ENCODE measurements around the gene SESTD1. TPM values are rescaled to one million over a fixed set of nuclear protein-coding genes. Genes with fewer than 3 reads are reported as not detected.

SESTD1 gene
- total and polyA plus RNA-seq, 7 experiments from 2014 or later = 1.2 to 23.2 (median 7.8) TPM

- no peak for ATAC-seq
- H3K36me3 Mint-ChIP-seq = no peaks in the 10 kb centered on the region
- Histone ChIP-seq H3K36me3 (ENCODE audit: control insufficient read depth in 2 of 3, insufficient read depth in 3 of 3, low read length in 3 of 3) (no peaks in the 10 kb centered on the region), H3K4me3 (ENCODE audit: low read length) (no peak overlapping the region), H3K27ac (ENCODE audit: low read depth, low read length) (no peak overlapping the region), H3K4me1 (ENCODE audit: control insufficient read depth in 2 of 2, insufficient read depth in 2 of 2, low read length in 2 of 2) (no peaks in the 10 kb centered on the region), H3K27me3 (ENCODE audit: control insufficient read depth in 2 of 2, insufficient read depth in 2 of 2, low read length in 2 of 2) (no peaks in the 10 kb centered on the region), H3K9me3 (ENCODE audit: control insufficient read depth in 2 of 3, low read length in 3 of 3) (no peaks in the 10 kb centered on the region)
- H3K9me3 Mint-ChIP-seq = no peaks in the 10 kb centered on the region
- ChIA-PET CTCF (no interaction called here), POLR2A (interaction anchor here (0.6 kb wide), 1 partner anchor 8 kb away, joined by 5 read pairs; no protein-coding TSS in a partner anchor)
- no peak for DNase-seq
- no peak overlapping the region for H3K4me3 Mint-ChIP-seq
- no peaks in the 10 kb centered on the region for H3K27me3 Mint-ChIP-seq
- no peaks in the 10 kb centered on the region for H3K4me1 Mint-ChIP-seq
- intact Hi-C loops (cut with micrococcal nuclease) = no loop called here
- no peak overlapping the region for H3K27ac Mint-ChIP-seq
Measured at GRCh38 chr2:179137200-179137759, 127.4 kb downstream of the SESTD1 start.

GRCh38 chr2:179133016-179133415 lies 131.6 kb downstream of the SESTD1 start:
- intact Hi-C loops (cut with micrococcal nuclease) = no loop called here

GRCh38 chr2:179132076-179132475 lies 132.6 kb downstream of the SESTD1 start:
- no peak overlapping the region for H3K4me3 Mint-ChIP-seq
- CTCF ChIA-PET = interaction anchor here (0.5 to 3.1 kb wide), 6 partner anchors 12 to 432 kb away, joined by 3 to 30 read pairs (median 4); no protein-coding TSS in a partner anchor

More at GRCh38 chr2:179133016-179133415, 131.6 kb downstream of the SESTD1 start:
- H3K27me3 ChIP-seq (ENCODE audit: control insufficient read depth in 2 of 2, insufficient read depth in 2 of 2, low read length in 2 of 2) = no peaks in the 10 kb centered on the region
- H3K4me3 Mint-ChIP-seq = no peak overlapping the region
- no peak overlapping the region for H3K4me3 ChIP-seq (ENCODE audit: low read length)
- H3K4me1 Mint-ChIP-seq = no peaks in the 10 kb centered on the region
- H3K36me3 ChIP-seq (ENCODE audit: control insufficient read depth in 2 of 3, insufficient read depth in 3 of 3, low read length in 3 of 3) = no peaks in the 10 kb centered on the region
- ChIA-PET CTCF (interaction anchor here (0.9 kb wide), 1 partner anchor 370 kb away, joined by 3 read pairs; no protein-coding TSS in a partner anchor), POLR2A (no interaction called here)
- no peaks in the 10 kb centered on the region for H3K27me3 Mint-ChIP-seq
- H3K27ac ChIP-seq (ENCODE audit: low read depth, low read length) = no peak overlapping the region
- ATAC-seq = no peak
- no peaks in the 10 kb centered on the region for H3K9me3 ChIP-seq (ENCODE audit: control insufficient read depth in 2 of 3, low read length in 3 of 3)
- H3K9me3 Mint-ChIP-seq = no peaks in the 10 kb centered on the region
- DNase-seq = no peak
- no peak overlapping the region for H3K27ac Mint-ChIP-seq
- H3K4me1 ChIP-seq (ENCODE audit: control insufficient read depth in 2 of 2, insufficient read depth in 2 of 2, low read length in 2 of 2) = no peaks in the 10 kb centered on the region
- no peaks in the 10 kb centered on the region for H3K36me3 Mint-ChIP-seq

GRCh38 chr2:179130560-179130959 lies 134.1 kb downstream of the SESTD1 start:
- Mint-ChIP-seq H3K27ac (no peak overlapping the region), H3K36me3 (no peaks in the 10 kb centered on the region), H3K27me3 (no peaks in the 10 kb centered on the region), H3K9me3 (no peaks in the 10 kb centered on the region), H3K4me3 (no peak overlapping the region), H3K4me1 (no peaks in the 10 kb centered on the region)
- intact Hi-C loops (cut with micrococcal nuclease) = no loop called here
- Histone ChIP-seq H3K27ac (ENCODE audit: low read depth, low read length) (no peak overlapping the region), H3K4me1 (ENCODE audit: control insufficient read depth in 2 of 2, insufficient read depth in 2 of 2, low read length in 2 of 2) (no peaks in the 10 kb centered on the region), H3K4me3 (ENCODE audit: low read length) (no peak overlapping the region), H3K27me3 (ENCODE audit: control insufficient read depth in 2 of 2, insufficient read depth in 2 of 2, low read length in 2 of 2) (no peaks in the 10 kb centered on the region), H3K9me3 (ENCODE audit: control insufficient read depth in 2 of 3, low read length in 3 of 3) (no peaks in the 10 kb centered on the region), H3K36me3 (ENCODE audit: control insufficient read depth in 2 of 3, insufficient read depth in 3 of 3, low read length in 3 of 3) (no peaks in the 10 kb centered on the region)
- ATAC-seq = no peak
- ChIA-PET CTCF (interaction anchor here (0.6 to 3.1 kb wide), 22 partner anchors 8 to 336 kb away, joined by 3 to 44 read pairs (median 5); no protein-coding TSS in a partner anchor), POLR2A (no interaction called here)
- DNase-seq = no peak

More at GRCh38 chr2:179132076-179132475, 132.6 kb downstream of the SESTD1 start:
- intact Hi-C loops (cut with micrococcal nuclease) = no loop called here
- no peaks in the 10 kb centered on the region for H3K4me1 ChIP-seq (ENCODE audit: control insufficient read depth in 2 of 2, insufficient read depth in 2 of 2, low read length in 2 of 2)
- H3K27ac Mint-ChIP-seq = no peak overlapping the region
- H3K27me3 ChIP-seq (ENCODE audit: control insufficient read depth in 2 of 2, insufficient read depth in 2 of 2, low read length in 2 of 2) = no peaks in the 10 kb centered on the region
- H3K27ac ChIP-seq (ENCODE audit: low read depth, low read length) = no peak overlapping the region
- no peaks in the 10 kb centered on the region for H3K9me3 Mint-ChIP-seq
- H3K36me3 ChIP-seq (ENCODE audit: control insufficient read depth in 2 of 3, insufficient read depth in 3 of 3, low read length in 3 of 3) = no peaks in the 10 kb centered on the region
- H3K4me1 Mint-ChIP-seq = no peaks in the 10 kb centered on the region
- no peaks in the 10 kb centered on the region for H3K27me3 Mint-ChIP-seq
- POLR2A ChIA-PET = no interaction called here
- no peak overlapping the region for H3K4me3 ChIP-seq (ENCODE audit: low read length)
- H3K9me3 ChIP-seq (ENCODE audit: control insufficient read depth in 2 of 3, low read length in 3 of 3) = no peaks in the 10 kb centered on the region
- H3K36me3 Mint-ChIP-seq = no peaks in the 10 kb centered on the region
- no peak for DNase-seq
- ATAC-seq = no peak

GRCh38 chr2:179129574-179130238 lies 134.9 kb downstream of the SESTD1 start:
- DNase-seq (peak in 5 of 9 donors; percentile 31 to 49 (median 45)), ATAC-seq (peak; percentile 49)
- Histone ChIP-seq H3K36me3 (ENCODE audit: control insufficient read depth in 2 of 3, insufficient read depth in 3 of 3, low read length in 3 of 3) (no peaks in the 10 kb centered on the region), H3K9me3 (ENCODE audit: control insufficient read depth in 2 of 3, low read length in 3 of 3) (no peaks in the 10 kb centered on the region), H3K4me3 (ENCODE audit: low read length) (no peak overlapping the region), H3K4me1 (ENCODE audit: control insufficient read depth in 2 of 2, insufficient read depth in 2 of 2, low read length in 2 of 2) (no peaks in the 10 kb centered on the region), H3K27ac (ENCODE audit: low read depth, low read length) (no peak overlapping the region), H3K27me3 (ENCODE audit: control insufficient read depth in 2 of 2, insufficient read depth in 2 of 2, low read length in 2 of 2) (no peaks in the 10 kb centered on the region)
- CTCF ChIA-PET = interaction anchor here (0.6 to 3.1 kb wide), 38 partner anchors 9 to 368 kb away, joined by 3 to 44 read pairs (median 5); partner anchors contain the start of gene CCDC141
- Mint-ChIP-seq H3K27me3 (no peaks in the 10 kb centered on the region), H3K9me3 (no peaks in the 10 kb centered on the region), H3K36me3 (no peaks in the 10 kb centered on the region), H3K4me1 (no peaks in the 10 kb centered on the region), H3K27ac (no peak overlapping the region), H3K4me3 (no peak overlapping the region)
- POLR2A ChIA-PET = interaction anchor here (0.6 to 0.7 kb wide), 2 partner anchors 8 to 80 kb away, joined by 5 read pairs; partner anchors contain the start of gene CCDC141
- intact Hi-C loops (cut with micrococcal nuclease) = loop anchor here (1.0 to 5.0 kb wide), 12 partner anchors 97 to 369 kb away; no protein-coding TSS in a partner anchor

GRCh38 chr2:179125404-179125803 lies 139.2 kb downstream of the SESTD1 start:
- intact Hi-C loops (cut with micrococcal nuclease) = loop anchor here (5.0 kb wide), 3 partner anchors 93 to 153 kb away; no protein-coding TSS in a partner anchor
- Histone ChIP-seq H3K4me1 (ENCODE audit: control insufficient read depth in 2 of 2, insufficient read depth in 2 of 2, low read length in 2 of 2) (no peaks in the 10 kb centered on the region), H3K36me3 (ENCODE audit: control insufficient read depth in 2 of 3, insufficient read depth in 3 of 3, low read length in 3 of 3) (no peaks in the 10 kb centered on the region), H3K27me3 (ENCODE audit: control insufficient read depth in 2 of 2, insufficient read depth in 2 of 2, low read length in 2 of 2) (no peaks in the 10 kb centered on the region), H3K27ac (ENCODE audit: low read depth, low read length) (no peak overlapping the region), H3K9me3 (ENCODE audit: control insufficient read depth in 2 of 3, low read length in 3 of 3) (no peaks in the 10 kb centered on the region), H3K4me3 (ENCODE audit: low read length) (no peak overlapping the region)
- H3K27me3 Mint-ChIP-seq = no peaks in the 10 kb centered on the region
- ChIA-PET CTCF (interaction anchor here (1.7 kb wide), 1 partner anchor 232 kb away, joined by 4 read pairs; no protein-coding TSS in a partner anchor), POLR2A (no interaction called here)
- DNase-seq (no peak), ATAC-seq (no peak)
- H3K4me3 Mint-ChIP-seq = no peak overlapping the region
- H3K9me3 Mint-ChIP-seq = peaks cover 0 to 2% (median 0%) of the 10 kb centered on the region in 11 donors
- H3K4me1 Mint-ChIP-seq = peaks cover 0 to 11% (median 8%) of the 10 kb centered on the region in 7 donors
- peaks cover 0 to 13% (median 0%) of the 10 kb centered on the region in 5 donors for H3K36me3 Mint-ChIP-seq
- H3K27ac Mint-ChIP-seq = no peak overlapping the region

All from naive thymus-derived CD4-positive, alpha-beta T cell (primary cell).